GM23248 (cell line): ENCODE measurements around the gene FARP1. TPM values are rescaled to one million over a fixed set of nuclear protein-coding genes. Genes with fewer than 3 reads are reported as not detected.

Experiments
- DNase-seq: peaks from one replicate; pipeline ENCODE4 v3.0.0-alpha.2; 2015
- H2AFZ ChIP-seq: fragments of 200-600 bp; sonication (generic); 2 replicates; pipeline ENCODE4 v1.6.1; 2016; ENCODE audit warnings: antibody characterized with exemption
- H3F3A ChIP-seq: fragments of 200-600 bp; sonication (generic); 2 replicates; pipeline ENCODE4 v1.6.1; 2016; ENCODE audit warnings: mild to moderate bottlenecking, antibody characterized with exemption, mixed run types; ENCODE audit not compliant: insufficient read depth
- H3K27ac ChIP-seq: fragments of 200-600 bp; sonication (generic); 2 replicates; pipeline ENCODE4 v1.5.1; 2016; ENCODE audit warnings: mild to moderate bottlenecking
- H3K27me3 ChIP-seq: fragments of 200-600 bp; sonication (generic); replicated peaks from 2 replicates; pipeline ENCODE4 v1.6.1; 2016; ENCODE audit warnings: mild to moderate bottlenecking; ENCODE audit not compliant: insufficient read depth
- H3K36me3 ChIP-seq: fragments of 200-600 bp; sonication (generic); 2 replicates; pipeline ENCODE4 v1.6.1; 2016; ENCODE audit warnings: low read depth, mild to moderate bottlenecking
- H3K4me1 ChIP-seq: fragments of 200-600 bp; sonication (generic); 2 replicates; pipeline ENCODE4 v1.6.1; 2016; ENCODE audit warnings: mild to moderate bottlenecking; ENCODE audit not compliant: insufficient read depth
- H3K4me2 ChIP-seq: fragments of 200-600 bp; sonication (generic); one replicate; pipeline ENCODE4 v1.6.1; 2016; ENCODE audit warnings: mild to moderate bottlenecking; ENCODE audit not compliant: unreplicated experiment
- H3K4me3 ChIP-seq: fragments of 200-600 bp; sonication (generic); 2 replicates; pipeline ENCODE4 v1.5.1; 2016; ENCODE audit warnings: mild to moderate bottlenecking
- H3K79me2 ChIP-seq: fragments of 200-600 bp; sonication (generic); 2 replicates; pipeline ENCODE4 v1.6.1; 2016; ENCODE audit warnings: mild to moderate bottlenecking; ENCODE audit not compliant: insufficient read depth
- H3K9ac ChIP-seq: fragments of 200-600 bp; sonication (generic); 2 replicates; pipeline ENCODE4 v1.6.1; 2016; ENCODE audit warnings: mild to moderate bottlenecking
- H3K9me2 ChIP-seq: fragments of 200-600 bp; sonication (generic); 2 replicates; pipeline ENCODE4 v1.6.1; 2016; ENCODE audit warnings: mixed run types, mild to moderate bottlenecking, moderate library complexity; ENCODE audit not compliant: insufficient read depth
- H3K9me3 ChIP-seq: fragments of 200-600 bp; sonication (generic); one replicate; pipeline ENCODE4 v1.6.1; 2017; ENCODE audit warnings: low read depth
- H4K20me1 ChIP-seq: fragments of 200-600 bp; sonication (generic); 2 replicates; pipeline ENCODE4 v1.6.0; 2016; ENCODE audit not compliant: insufficient read depth
- EZH2 ChIP-seq: fragments of 200-600 bp; sonication (generic); IDR thresholded peaks from 2 replicates; pipeline ENCODE4 v1.6.1; 2018; ENCODE audit warnings: antibody characterized with exemption, mild to moderate bottlenecking; ENCODE audit not compliant: insufficient read depth, poor library complexity, severe bottlenecking
- EZH2phosphoT487 ChIP-seq: fragments of 200-600 bp; sonication (generic); IDR thresholded peaks from 2 replicates; pipeline ENCODE4 v1.6.1; 2018; ENCODE audit warnings: antibody characterized with exemption, moderate library complexity, mild to moderate bottlenecking, low read depth; ENCODE audit not compliant: insufficient read depth
- WGBS, 2 experiments: methylation state at CpG; one replicate each; pipeline ENCODE4 v1.1.6; 2015 to 2017; ENCODE audit warnings: low lambda C conversion rate in 2 of 2, low coverage in 1 of 2; ENCODE audit errors: missing lambda C conversion rate in 2 of 2; 5-methylcytosine and 5-hydroxymethylcytosine counted together
- in situ Hi-C: fragments of 300-500 bp; cut with MboI; formaldehyde crosslinking; loops from 2 replicates; pipeline ENCODE4 v1.15.0; 2020
- polyA plus RNA-seq: library from polyadenylated mRNA; unstranded; fragments of >200 nt; fragmentation: Nextera tagmentation; extraction: Ambion mirVana; gene quantifications from 2 replicates; pipeline ENCODE4 v1.2.1, GENCODE V29; 2016
- total RNA-seq: library from RNA; depleted of rRNA; stranded (reverse); fragments of >200 nt; shearing (Covaris generic); gene quantifications from 2 replicates; pipeline ENCODE4 v1.2.3, GENCODE V29; 2014

FARP1 gene
- total and polyA plus RNA-seq, 2 experiments from 2014 or later = 53.7 to 56.6 TPM

- H3K4me2 ChIP-seq = no peak overlapping the region
- DNase-seq = no peak
- no peak overlapping the region for H2AFZ ChIP-seq
- peaks cover 8% of the 10 kb centered on the region; the same call in 1 of the 2 replicates for H3K36me3 ChIP-seq
- H3K9ac ChIP-seq = no peak overlapping the region
- H3K4me3 ChIP-seq = no peak overlapping the region
- 0 out of 2 replicates have a peak, but pooled peaks cover 6% of the 10 kb centered on the region for H3F3A ChIP-seq
- H3K9me3 ChIP-seq = no peaks in the 10 kb centered on the region
- peak overlapping the region; percentile 88 for H3K27ac ChIP-seq
- H3K79me2 ChIP-seq = peaks cover 93% of the 10 kb centered on the region
- TF ChIP-seq EZH2phosphoT487 = no peak
- no peak for TF ChIP-seq EZH2
- H3K9me2 ChIP-seq = no peaks in the 10 kb centered on the region
- no peaks in the 10 kb centered on the region for H3K27me3 ChIP-seq
- WGBS, 2 experiments = 80 to 82% methylated on average over 13 of the region's 13 CpGs
- H3K4me1 ChIP-seq = peaks cover 15% of the 10 kb centered on the region
- in situ Hi-C loops = no loop called here
- no peaks in the 10 kb centered on the region for H4K20me1 ChIP-seq
Measured at GRCh38 chr13:98475522-98475921, 332.6 kb downstream of the FARP1 start.

GRCh38 chr13:98476106-98476505, 333.2 kb downstream of the FARP1 start:
- Histone ChIP-seq H3K9me3 (no peaks in the 10 kb centered on the region), H3K4me1 (peaks cover 15% of the 10 kb centered on the region), H3K27ac (peak overlapping the region; percentile 88), H3K4me3 (peak overlapping the region; percentile 24; the same call in 1 of the 2 replicates), H4K20me1 (no peaks in the 10 kb centered on the region), H3K36me3 (peaks cover 8% of the 10 kb centered on the region; the same call in 1 of the 2 replicates), H3K9ac (peak overlapping the region; percentile 55; the same call in 1 of the 2 replicates), H3K27me3 (no peaks in the 10 kb centered on the region), H3F3A (peaks cover 6% of the 10 kb centered on the region; the same call in 1 of the 2 replicates), H3K9me2 (no peaks in the 10 kb centered on the region), H3K4me2 (peak overlapping the region; percentile 69), H3K79me2 (peaks cover 93% of the 10 kb centered on the region), H2AFZ (no peak overlapping the region)
- 80 to 81% methylated on average over 5 of the region's 5 CpGs for WGBS, 2 experiments
- DNase-seq = no peak
- TF ChIP-seq EZH2phosphoT487 = no peak
- TF ChIP-seq EZH2 = no peak
- in situ Hi-C loops = no loop called here

- Histone ChIP-seq H4K20me1 (no peaks in the 10 kb centered on the region), H2AFZ (no peak overlapping the region)
- WGBS, 2 experiments = 26 to 27% methylated on average over 13 of the region's 13 CpGs
Measured at GRCh38 chr13:98476538-98476966, 333.7 kb downstream of the FARP1 start.

GRCh38 chr13:98478189-98479129, 335.6 kb downstream of the FARP1 start:
- Histone ChIP-seq H3K79me2 (peaks cover 100% of the 10 kb centered on the region), H3F3A (peaks cover 20% of the 10 kb centered on the region), H3K36me3 (0 out of 2 replicates have a peak, but pooled peaks cover 2% of the 10 kb centered on the region), H3K9ac (no peak overlapping the region), H3K4me3 (no peak overlapping the region), H3K4me1 (peaks cover 25% of the 10 kb centered on the region), H3K27ac (no peak overlapping the region), H3K9me2 (no peaks in the 10 kb centered on the region), H2AFZ (no peak overlapping the region), H3K4me2 (no peak overlapping the region), H4K20me1 (no peaks in the 10 kb centered on the region), H3K27me3 (no peaks in the 10 kb centered on the region), H3K9me3 (no peaks in the 10 kb centered on the region)
- 77 to 80% methylated on average over 16 of the region's 16 CpGs for WGBS, 2 experiments
- in situ Hi-C loops = no loop called here
- no peak for TF ChIP-seq EZH2phosphoT487
- TF ChIP-seq EZH2 = no peak
- DNase-seq = peak; percentile 33

More at GRCh38 chr13:98476538-98476966, 333.7 kb downstream of the FARP1 start:
- no peak for TF ChIP-seq EZH2phosphoT487
- no peak for TF ChIP-seq EZH2
- Histone ChIP-seq H3K4me3 (peak overlapping the region; percentile 24; the same call in 1 of the 2 replicates), H3K27ac (peak overlapping the region; percentile 88), H3K36me3 (peaks cover 10% of the 10 kb centered on the region; the same call in 1 of the 2 replicates), H3K4me1 (peaks cover 15% of the 10 kb centered on the region), H3K27me3 (no peaks in the 10 kb centered on the region), H3K79me2 (peaks cover 93% of the 10 kb centered on the region), H3F3A (peaks cover 6% of the 10 kb centered on the region; the same call in 1 of the 2 replicates), H3K9me3 (no peaks in the 10 kb centered on the region), H3K4me2 (peak overlapping the region; percentile 69), H3K9ac (peak overlapping the region; percentile 59), H3K9me2 (no peaks in the 10 kb centered on the region)
- in situ Hi-C loops = no loop called here
- peak; percentile 95 for DNase-seq
